G401.6 (cell line): Measurements from ENCODE around the gene LIN28B.
"Not testable (repeated sequence)": the region's sequence is repeated elsewhere in the genome, so short reads cannot be mapped to it uniquely, and the experiment has no call there.

Experiments used
- FAIRE-seq: peaks from 2 replicates; lab custom pipeline; 2012; peaks lifted over from hg19 to GRCh38; lab: Jason Lieb, UNC

Gene LIN28B

DNA sequence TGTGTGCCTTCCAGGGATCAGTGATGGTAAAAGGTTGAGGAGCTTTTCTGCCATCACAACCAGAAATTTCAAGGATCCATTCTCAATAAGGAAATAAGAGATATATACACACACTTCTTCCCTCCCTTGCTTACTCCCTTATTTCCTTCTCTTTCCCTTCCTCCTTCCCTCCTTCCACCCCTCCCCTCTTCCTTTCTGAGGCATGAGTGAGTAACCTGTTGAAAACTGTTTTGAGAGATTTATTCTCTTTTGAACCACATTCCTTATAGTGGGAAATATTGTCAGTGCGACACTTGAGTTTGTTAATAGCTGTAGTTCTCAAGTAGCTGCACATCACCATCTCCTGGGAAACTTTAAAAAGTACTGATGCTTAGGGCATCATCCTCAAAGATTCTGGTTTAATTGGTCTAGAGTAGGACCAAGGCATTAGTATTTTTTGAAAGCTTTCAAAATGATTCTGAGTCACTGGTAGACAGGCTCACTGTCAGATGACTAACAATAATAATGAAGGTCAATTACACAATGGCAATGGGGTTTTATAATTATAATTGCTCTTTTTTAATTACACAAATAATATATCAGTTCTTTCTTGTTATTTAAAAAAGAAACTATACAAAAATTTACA lies 113.0 kb downstream of the LIN28B start:
- FAIRE-seq, result no peak

DNA sequence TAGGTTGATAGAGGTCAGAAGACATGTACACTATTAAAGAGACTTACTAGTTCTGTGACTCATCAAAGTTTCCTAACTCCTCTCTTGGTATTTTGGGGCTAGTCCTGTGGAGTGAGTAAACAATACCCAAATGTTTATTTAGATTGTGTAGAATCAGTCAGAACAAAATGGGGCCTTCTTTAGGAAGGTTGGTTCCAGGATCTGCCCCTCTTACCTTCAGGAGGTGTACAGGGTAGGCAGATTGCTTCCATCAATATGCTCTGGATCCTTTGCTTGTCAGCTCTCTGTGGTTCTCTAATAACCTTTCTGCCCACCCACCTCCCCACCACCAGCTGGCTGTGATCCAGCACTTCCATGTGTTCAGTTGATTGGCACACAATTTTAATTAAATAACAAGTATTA lies 115.9 kb downstream of the LIN28B start:
- FAIRE-seq, result no peak

DNA sequence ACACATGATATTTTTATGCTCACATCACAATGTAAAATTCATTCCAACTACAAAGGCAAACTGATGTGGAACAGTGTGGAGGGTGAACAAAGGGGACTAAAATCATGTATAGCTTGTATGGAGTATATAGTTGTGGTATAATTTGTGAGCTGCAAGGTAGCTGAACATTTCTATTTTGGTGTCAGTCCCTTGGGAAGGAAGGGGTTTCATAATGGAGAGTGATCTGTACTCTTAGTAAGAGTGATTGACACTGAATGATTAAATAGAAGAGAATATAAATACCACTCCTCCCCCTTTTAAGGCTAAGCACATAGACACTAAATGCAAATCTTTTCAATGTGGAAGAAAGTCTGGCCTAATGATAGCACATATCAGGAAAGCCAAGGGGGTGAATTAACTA lies 118.3 kb downstream of the LIN28B start:
- no peak for FAIRE-seq

DNA sequence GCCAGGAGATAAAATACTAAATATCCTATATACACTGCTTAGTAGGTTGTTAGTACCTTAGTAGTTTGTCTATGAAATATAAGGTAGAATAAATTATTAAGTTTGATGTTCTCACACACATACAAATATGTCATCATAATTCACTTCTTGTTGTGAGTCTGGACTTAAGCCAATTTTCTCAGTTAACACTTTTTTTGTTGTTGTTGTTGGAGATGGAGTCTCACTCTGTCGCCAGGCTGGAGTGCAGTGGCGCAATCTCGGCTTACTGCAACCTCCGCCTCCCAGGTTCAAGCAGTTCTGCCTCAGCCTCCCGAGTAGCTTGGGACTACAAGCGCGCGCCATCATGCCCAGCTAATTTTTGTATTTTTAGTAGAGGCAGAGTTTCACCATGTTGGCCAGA lies 119.5 kb downstream of the LIN28B start:
- not testable (repeated sequence) for FAIRE-seq

DNA sequence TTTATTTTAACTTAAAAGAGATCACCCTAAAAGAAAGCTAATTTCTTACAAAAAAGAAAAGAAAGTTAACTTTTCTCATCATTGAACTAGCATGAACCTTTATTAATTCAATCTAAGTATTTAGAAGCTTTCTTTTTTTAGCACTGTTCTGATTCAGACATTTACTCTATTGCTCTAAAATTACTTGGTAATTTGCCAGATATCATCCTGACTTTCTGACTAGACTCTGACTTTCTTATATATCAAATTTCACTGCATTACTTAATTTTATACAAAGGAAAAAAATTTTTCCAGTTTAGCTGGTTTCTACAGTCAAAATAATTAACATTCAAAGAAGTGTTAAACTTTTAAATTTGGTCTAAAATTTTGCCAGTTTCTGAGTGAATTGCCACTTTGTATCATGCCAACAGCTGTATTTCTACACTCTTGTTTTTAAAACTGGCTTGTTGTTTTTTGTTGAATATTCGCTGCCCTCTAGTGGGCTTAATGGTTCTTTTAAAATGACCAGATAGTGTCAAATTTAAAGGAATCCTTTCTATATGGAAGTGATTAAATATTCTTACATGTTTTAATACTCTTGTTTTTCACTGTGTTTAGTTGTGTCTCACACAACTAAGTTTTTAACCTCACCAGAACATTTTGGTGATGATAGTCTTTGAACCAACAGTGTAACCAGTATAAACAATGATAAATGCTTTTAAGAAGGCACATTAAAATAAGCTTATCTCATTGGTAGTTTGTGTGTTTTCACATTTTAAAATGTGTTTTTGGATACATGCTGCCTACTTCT lies 120.9 kb downstream of the LIN28B start:
- peak; percentile 97 for FAIRE-seq

DNA sequence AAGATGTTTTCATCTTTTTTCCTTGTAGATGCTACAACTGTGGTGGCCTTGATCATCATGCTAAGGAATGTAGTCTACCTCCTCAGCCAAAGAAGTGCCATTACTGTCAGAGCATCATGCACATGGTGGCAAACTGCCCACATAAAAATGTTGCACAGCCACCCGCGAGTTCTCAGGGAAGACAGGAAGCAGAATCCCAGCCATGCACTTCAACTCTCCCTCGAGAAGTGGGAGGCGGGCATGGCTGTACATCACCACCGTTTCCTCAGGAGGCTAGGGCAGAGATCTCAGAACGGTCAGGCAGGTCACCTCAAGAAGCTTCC lies 121.4 kb downstream of the LIN28B start:
- no peak for FAIRE-seq

DNA sequence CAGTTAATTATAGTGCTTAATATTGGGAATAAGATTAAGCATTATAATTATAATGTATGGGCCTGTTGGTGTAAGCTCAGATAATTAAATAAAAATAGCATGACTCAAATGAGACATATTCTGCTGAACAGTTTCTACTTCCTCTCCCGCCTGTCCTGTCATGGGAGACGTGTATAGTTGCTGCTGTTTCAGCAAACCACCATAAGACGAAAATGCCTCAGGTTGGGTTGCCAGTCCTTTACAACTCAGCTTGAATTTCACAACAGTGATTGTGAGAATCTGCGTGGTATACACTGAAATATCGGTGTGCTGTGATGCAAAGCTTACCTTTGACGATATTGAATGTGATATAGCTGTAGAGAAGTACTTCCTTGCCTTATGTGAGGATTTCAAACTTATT lies 123.4 kb downstream of the LIN28B start:
- no peak for FAIRE-seq

DNA sequence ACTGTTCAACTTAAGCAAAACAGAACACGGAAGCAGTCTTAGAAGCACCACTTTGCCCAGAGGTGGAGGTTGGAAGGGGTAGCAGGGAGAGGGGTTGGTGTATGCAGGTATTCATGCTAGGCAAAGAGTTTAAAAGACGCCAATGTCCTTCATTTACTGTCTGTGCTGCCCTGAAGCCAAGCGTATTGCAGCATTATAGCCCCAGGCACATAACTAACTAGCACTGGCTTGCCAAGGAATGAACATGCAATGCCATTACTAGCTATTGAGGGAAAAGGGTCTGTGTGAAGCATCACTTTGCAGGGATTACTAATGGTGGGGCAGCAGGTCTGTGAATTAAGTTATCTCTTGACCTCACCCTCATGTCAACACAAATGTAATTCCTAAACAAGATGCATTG lies 124.8 kb downstream of the LIN28B start:
- not testable (repeated sequence) for FAIRE-seq

DNA sequence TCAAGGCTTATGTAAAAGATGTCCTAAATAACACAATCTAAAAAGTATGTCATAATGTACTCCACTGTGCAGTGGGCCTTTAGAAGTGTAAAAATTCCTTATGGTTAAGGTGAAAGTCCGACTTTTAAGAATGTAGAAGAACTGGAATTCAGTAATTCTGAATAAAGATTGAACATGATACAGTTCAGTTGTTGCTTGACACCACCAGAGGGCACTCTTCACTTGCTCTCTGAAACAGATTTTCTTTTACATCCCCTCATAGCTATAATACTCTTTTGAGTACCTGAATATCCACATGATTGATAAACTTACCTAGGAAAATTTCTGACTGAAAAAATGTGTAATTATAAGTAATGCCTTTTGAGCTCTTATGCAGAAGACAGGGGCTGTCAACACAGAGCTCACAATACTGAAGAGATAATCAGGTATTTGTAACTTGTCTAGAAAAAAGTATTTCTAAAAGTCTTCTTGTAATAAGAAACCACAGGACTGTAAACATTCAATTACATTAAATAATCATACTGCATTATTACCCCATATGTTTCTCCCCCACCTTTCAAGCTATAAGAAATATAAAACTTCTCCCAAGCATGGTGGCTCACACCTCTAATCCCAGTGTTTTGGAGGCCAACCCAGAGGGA lies 130.8 kb downstream of the LIN28B start:
- FAIRE-seq, result peak; percentile 94

DNA sequence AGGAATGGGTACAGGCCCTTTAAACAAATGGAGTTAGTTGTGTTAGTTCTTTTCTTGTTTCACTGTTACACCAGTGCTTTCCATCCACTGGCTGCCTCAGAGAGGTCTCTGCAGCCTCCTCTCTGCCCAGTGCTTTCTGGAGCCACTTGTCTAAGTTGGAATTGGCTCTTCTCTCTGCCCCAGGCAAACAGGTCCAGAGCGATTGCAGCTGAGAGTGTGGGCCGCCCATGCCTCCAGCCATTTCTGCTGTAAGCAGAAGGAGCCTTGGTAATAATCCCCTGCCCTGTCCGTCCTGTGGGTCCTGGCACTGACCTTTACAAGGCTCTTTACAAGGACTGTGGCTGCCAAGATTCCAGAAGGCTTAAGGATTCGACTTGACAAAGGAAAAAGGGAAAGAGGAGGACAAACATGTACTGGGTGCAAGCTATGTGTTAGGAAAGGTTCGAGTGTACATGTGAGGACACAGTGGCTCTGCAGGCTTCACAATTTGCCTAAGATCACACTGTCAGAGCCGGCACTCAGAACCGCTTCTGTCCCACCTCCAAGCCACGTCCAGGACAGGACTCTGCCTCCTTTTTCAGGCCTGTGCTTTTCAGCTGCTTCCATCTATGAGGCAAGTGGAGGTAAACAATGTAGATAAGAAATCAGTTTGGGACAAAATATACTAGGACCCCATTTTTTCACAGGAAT lies 134.4 kb downstream of the LIN28B start:
- FAIRE-seq, result no peak

DNA sequence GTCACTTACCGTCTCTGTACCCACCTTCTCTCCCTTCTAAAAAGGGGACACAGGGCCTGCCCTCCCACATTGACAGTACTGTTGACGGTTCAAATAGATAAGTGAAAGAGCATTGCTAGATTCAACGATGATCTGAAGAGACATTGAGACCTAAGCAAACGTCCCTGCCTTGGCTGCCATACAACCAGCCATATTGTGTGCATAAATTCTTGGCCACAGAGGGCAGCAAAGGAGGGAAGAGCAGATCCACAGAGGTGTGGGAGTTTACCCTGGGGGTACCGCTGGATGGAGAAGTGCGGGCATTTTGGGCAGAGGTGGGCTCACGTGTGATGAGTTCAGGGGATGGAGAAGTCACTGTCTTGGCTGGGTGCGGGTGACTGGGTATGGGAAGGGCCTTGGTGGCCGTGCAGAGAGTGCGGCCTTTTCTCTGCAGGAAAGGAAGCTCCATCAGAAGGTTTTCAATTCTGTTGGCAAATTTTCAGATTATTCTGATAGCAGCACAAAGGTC lies 137.3 kb downstream of the LIN28B start:
- no peak for FAIRE-seq

DNA sequence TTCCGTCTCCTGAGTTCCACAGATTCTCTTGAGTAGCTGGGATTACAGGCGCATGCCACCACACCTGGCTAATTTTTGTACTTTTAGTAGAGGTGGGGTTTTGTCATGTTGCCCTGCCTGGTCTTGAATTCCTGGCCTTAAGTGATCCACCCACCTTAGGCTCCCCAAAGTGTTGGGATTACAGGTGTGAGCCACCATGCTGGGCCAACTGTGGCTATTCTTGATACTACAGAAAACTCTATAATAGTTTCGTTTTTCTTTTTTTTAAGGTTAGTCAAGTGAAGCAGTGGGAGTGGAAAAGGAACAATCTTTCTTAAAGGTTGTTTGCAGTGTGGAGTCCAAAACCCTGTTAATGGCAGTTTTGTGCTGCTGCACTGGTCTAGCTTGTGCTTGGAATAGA lies 138.2 kb downstream of the LIN28B start:
- FAIRE-seq, result no peak

DNA sequence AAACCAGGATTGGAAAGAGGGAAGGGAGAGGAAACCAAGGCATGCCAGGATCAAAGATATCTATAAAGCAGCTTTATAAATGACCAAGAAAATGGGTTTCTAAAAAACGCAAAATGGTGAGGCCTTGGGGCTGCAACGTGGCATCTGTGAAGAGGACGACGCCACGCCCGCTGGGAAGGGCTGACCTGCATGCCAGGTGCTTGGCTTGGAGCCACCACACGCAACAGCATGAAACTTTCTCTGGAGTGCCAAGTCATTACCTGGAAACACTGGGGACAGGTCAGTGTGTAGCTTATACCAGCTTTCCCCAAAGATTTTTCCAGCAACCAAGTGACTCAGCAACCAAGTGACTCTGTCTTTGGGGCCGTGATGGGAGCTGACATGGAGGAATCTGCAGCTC lies 140.4 kb downstream of the LIN28B start:
- FAIRE-seq, result no peak

DNA sequence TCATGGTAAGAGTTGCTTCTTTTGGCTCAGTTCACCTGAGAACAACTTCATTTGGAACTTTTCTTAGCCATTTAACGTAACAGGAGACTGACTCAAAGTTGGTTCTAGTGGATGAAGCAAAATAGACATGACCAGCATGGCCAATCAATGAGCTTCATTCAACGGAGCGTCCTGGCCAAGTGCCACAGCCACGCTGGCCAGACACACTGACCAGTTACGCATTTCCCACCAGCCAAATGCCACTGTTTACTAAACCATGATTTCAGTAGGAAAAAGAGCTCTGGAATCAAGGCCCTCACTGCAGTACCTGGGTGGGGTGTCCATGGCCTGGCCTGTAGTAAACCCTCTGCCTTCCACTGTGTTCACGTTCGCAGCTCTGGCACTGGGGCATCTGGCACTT lies 142.5 kb downstream of the LIN28B start:
- no peak for FAIRE-seq

DNA sequence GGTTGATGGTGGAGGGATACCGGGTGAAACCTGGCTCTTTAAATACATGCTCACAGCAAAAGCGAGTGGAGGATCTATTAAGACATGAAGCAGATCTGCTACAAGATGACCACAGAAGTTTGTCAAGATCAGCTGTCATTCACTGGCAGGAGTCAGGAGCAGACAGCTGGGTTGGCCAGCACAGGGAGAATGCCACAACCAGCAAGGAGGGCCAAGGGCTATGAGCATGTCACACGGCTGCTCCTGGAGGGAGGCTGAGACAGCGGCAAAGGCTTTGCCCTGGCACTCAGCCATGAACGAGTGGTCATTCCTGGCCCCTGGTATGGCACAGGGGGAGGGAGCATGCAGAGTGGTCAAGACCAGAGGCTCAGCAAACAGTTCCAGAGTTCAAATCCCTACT lies 145.3 kb downstream of the LIN28B start:
- FAIRE-seq, result no peak

DNA sequence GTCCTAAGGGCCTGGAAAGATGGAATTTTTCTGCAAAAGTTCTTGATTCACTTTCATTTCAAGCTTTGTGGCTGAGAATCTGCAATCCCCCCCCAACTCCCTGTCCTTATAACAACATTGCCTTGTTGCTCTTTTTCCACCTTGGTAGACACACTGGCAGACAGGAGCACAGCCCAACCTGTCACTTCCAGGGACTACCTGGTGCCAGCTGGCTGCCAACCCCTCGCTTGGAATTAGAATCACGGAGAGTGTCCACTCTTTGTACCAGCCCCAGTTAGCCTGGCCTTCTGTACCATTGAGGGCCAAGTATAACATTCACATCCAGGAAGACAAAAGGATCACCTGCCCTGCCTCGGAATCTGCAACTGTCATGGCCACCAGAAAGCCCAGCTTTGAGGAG lies 148.2 kb downstream of the LIN28B start:
- FAIRE-seq, result no peak

DNA sequence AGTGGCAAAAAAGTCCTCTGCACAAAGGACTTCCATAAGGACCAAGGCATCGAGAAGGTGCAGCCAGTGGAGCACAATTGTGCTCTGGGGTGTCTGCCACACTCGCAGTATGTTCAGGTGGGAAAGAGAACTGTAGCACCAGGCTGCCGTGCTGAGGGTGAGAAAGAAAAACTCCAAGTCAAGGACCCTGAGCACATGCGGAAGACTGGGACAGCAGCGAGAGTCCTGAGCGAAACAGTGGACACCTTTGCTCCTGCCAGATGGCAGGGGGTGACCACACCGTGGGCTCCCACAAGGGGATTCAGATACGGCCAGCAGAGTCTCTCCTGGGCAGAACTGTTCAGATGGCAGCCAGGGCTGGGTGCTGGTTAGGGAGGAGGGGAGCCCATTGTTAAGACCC lies 149.4 kb downstream of the LIN28B start:
- no peak for FAIRE-seq

DNA sequence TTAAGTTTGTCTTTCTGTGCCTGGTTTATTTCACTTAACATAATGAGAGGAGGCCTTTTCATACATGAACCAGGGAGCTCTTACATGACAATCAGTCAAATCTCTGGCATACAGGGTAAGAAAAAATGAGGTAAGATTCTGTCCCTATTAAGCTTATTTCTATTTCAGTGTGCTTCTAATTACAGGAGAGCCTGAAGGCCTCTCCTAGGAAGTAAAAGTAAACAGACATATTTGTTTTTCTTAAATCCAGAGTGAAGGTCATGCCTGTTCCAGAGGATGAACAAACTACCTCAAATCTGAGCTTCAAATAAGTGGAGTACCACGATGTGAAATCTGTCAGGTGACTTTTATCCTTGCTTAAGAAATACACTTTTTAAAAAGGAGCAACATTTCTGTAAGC lies 150.3 kb downstream of the LIN28B start:
- no peak for FAIRE-seq

DNA sequence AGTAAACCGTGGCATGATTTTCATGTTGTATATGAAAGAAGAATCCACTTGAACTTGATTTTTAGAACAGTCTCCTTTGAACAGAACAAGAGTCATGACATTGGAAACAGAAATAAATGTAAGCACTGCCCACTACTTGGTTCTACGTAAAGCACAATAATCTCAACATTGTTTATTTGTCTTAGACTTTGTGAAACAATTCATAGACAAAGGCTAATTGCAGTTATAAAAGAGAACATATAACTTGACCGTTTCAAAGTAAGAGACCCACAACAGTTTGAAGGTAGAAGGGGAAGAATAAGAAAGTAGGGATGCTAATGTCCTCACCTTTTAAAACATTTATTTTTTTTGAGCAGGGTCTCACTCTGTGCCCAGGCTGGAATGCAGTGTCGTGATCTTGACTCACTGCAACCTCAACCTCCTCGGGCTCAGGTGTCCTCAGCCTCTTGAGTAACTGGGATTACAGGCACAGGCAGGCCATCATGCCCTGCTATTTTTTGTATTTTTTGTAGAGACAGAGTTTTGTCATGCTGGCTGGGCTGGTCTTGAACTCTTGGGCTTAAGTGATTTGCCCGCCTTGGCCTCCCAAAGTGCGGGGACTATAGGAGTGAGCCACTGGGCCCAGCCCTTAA lies 151.8 kb downstream of the LIN28B start:
- FAIRE-seq, result no peak

DNA sequence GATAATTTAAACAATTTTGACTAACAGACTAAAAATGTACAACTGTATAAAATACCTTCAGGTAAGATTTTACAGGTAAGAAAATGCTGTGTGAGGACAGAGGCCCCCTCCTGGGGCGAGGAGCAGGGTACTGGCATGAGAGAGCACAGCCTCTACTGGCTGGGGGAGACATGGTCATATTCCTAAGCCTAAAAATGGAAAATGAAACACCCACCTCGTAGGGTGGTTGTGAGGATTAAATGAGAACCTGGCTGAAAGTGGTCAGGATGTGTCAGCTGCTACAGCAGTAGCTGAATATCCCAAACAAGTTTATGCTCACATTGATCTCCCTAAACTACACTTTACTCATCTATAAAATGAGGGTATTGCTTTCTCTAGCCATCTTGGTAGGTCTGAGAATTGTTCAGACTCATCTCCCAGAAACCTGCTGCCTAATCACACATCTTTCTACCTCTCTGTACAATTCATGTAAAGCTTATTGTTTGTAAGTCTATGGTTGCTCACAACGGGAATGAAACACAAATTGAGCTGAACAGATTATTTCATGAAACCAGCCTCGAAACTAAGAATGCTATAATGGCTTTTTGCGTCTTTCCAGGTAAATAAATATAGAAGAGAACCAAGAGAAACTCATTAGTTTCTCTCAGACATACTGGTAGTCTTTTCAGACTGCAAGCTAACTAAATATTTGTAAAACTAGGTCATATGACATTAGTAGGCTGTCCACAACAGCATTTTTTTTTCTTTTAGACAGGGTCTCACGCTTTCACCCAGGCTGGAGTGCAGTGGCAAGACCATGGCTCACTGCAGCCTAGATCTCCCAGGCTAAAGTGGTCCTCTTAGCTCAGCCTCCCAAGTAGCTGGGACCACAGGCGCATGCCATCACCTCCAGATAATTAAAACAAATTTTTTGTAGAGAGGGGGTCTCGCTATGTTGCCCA lies 153.3 kb downstream of the LIN28B start:
- no peak for FAIRE-seq

DNA sequence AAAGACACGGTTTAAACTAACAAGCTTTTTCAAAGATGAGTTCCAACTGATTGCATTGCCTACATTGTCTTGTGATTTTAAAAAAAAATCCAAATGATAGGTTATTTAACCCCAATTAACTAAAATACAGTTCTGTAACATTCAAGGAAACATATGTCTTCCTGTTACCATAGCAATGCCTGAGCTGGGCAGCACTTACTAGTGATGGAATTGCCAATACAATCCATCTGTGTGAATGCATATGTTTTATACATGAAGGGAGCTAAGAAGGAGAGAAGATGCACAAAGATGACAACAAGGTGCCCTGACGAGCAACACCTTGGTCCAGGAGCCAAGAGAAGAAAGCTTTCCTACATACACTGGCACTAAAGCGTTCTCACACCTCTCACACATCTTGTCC lies 154.2 kb downstream of the LIN28B start:
- no peak for FAIRE-seq
